ENCODE data around the gene DEGS1.
A peak's percentile ranks its signal among the peaks of the same experiment; 100 is the strongest.

DEGS1 gene

DNA sequence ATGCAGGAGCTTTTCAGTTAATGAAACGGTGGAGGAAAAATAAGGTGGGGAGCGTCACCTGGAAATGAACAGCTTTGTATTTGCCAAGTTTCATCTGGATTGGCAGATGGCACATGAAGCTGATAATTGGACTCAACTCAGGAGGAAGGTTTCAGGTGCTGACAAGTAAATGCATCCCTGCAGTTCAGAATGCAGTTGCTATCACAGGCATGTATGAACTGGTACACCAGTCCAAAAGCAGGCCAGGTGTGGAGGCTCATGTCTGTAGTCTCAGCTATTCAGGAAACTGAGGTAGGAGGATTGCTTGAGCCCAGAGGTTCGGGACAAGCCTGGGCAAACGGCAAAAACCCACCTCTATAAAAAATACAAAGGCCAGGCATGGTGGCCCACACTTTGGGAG is 15.5 kb downstream of the DEGS1 start:
- Histone ChIP-seq H3K4me3 (ENCODE audit: low read depth, low read length) (no peak overlapping the region), H3K4me1 (ENCODE audit: control insufficient read depth, insufficient read depth, low read length) (peaks cover 6% of the 10 kb centered on the region), H3K9me3 (ENCODE audit: control insufficient read depth, insufficient read depth, low read depth, low read length) (no peaks in the 10 kb centered on the region), H3K36me3 (ENCODE audit: control insufficient read depth in 2 of 2, insufficient read depth in 1 of 2, low read length in 2 of 2) (peaks cover 6 to 9% of the 10 kb centered on the region in 2 experiments; a peak in 2 of 3 replicates), H3K27ac (ENCODE audit: extremely low read depth, low read depth, low read length) (no peak overlapping the region)
- POLR2A ChIA-PET: no interaction called here
- TF ChIP-seq ZNF16 (tag by site-specific recombination; IDR thresholded peaks at IDR 0.05; ENCODE audit: low read depth): no peak
- TF ChIP-seq ZSCAN5A (tag by site-specific recombination; IDR thresholded peaks at IDR 0.05): no peak
- CTCF ChIA-PET: no interaction called here

DNA sequence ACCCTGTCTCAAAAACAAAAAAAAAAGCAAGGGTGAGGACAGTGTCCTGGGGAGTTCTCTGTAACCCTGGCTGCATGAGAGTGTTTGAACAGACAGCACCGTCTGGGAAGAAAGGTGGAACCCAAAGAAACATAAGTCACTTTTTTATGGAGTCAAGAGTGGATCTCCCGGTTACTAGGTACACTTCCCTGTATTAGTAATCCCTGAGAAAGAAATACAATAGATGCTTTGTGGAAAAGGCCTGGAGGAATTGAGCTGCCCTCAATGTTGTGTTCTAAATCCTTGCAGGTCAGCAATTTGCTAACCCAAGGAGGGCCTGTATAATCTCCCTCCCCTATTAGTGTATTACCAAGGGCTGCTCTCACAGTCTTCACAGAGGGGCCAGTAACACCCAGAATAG is 16.6 kb downstream of the DEGS1 start:
- CTCF ChIA-PET: interaction anchor here (0.7 kb wide), 1 partner anchor 1244 kb away, joined by 4 read pairs; no protein-coding TSS in a partner anchor
- POLR2A ChIA-PET: interaction anchor here (0.7 kb wide), 1 partner anchor 859 kb away, joined by 4 read pairs; no protein-coding TSS in a partner anchor
- H3K9me3 ChIP-seq (ENCODE audit: control insufficient read depth, insufficient read depth, low read depth, low read length): no peaks in the 10 kb centered on the region
- peaks cover 0 to 2% of the 10 kb centered on the region in 2 experiments; a peak in 2 of 3 replicates for H3K36me3 ChIP-seq (ENCODE audit: control insufficient read depth in 2 of 2, insufficient read depth in 1 of 2, low read length in 2 of 2)
- no peak overlapping the region for H3K27ac ChIP-seq (ENCODE audit: extremely low read depth, low read depth, low read length)
- H3K4me3 ChIP-seq (ENCODE audit: low read depth, low read length): no peak overlapping the region
- peaks cover 17% of the 10 kb centered on the region for H3K4me1 ChIP-seq (ENCODE audit: control insufficient read depth, insufficient read depth, low read length)
- TF ChIP-seq ZBTB6 (tag by site-specific recombination; IDR thresholded peaks at IDR 0.05): peak; percentile 46; the same call in 1 of the 2 replicates
- TF ChIP-seq, protein P1, sequence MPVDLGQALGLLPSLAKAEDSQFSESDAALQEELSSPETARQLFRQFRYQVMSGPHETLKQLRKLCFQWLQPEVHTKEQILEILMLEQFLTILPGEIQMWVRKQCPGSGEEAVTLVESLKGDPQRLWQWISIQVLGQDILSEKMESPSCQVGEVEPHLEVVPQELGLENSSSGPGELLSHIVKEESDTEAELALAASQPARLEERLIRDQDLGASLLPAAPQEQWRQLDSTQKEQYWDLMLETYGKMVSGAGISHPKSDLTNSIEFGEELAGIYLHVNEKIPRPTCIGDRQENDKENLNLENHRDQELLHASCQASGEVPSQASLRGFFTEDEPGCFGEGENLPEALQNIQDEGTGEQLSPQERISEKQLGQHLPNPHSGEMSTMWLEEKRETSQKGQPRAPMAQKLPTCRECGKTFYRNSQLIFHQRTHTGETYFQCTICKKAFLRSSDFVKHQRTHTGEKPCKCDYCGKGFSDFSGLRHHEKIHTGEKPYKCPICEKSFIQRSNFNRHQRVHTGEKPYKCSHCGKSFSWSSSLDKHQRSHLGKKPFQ (tag by site-specific recombination; IDR thresholded peaks at IDR 0.05): no peak

DNA sequence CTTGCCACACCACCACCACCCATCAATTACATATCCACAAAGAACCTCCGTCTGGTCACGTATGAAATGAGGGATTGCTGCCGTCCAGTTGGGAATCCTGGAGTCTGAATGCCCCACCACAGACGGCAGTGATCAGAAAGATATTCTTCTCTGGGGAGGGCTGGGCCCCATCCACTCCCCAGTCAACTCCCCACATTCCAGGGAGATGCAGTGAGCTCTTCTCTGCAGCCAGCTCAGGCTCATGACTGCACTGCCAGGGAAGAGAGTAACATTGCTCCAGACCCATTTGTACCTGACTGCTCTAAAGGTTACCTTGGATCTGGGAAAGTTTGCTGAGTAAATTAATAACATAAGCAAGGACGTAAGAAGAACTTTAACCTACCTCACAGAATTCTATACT is 18.3 kb downstream of the DEGS1 start:
- H3K36me3 ChIP-seq (ENCODE audit: control insufficient read depth in 2 of 2, insufficient read depth in 1 of 2, low read length in 2 of 2): no peaks in the 10 kb centered on the region; a peak in 1 of 3 replicates
- ChIA-PET CTCF (interaction anchor here (0.7 to 1.0 kb wide), 2 partner anchors 8 to 85 kb away, joined by 3 read pairs; no protein-coding TSS in a partner anchor), POLR2A (interaction anchor here (0.6 kb wide), 1 partner anchor 11 kb away, joined by 6 read pairs; no protein-coding TSS in a partner anchor)
- H3K4me3 ChIP-seq (ENCODE audit: low read depth, low read length): no peak overlapping the region
- H3K9me3 ChIP-seq (ENCODE audit: control insufficient read depth, insufficient read depth, low read depth, low read length): no peaks in the 10 kb centered on the region
- no peak overlapping the region for H3K27ac ChIP-seq (ENCODE audit: extremely low read depth, low read depth, low read length)
- TF ChIP-seq ZBTB48 (tag by site-specific recombination; IDR thresholded peaks at IDR 0.05) (no peak), ZNF600 (tag by site-specific recombination; IDR thresholded peaks at IDR 0.05) (peak; percentile 77), WT1 (tag by site-specific recombination; IDR thresholded peaks at IDR 0.05) (peak; percentile 92), ZNF202 (tag by site-specific recombination; IDR thresholded peaks at IDR 0.05; ENCODE audit: borderline replicate concordance) (no peak), ZNF366 (tag by site-specific recombination; conservative IDR thresholded peaks at IDR 0.05) (no peak), SP2 (tag by site-specific recombination; IDR thresholded peaks at IDR 0.05) (no peak), ZNF138 (tag by site-specific recombination; IDR thresholded peaks at IDR 0.05; ENCODE audit: borderline replicate concordance) (no peak), ZFP41 (tag by site-specific recombination; IDR thresholded peaks at IDR 0.05; ENCODE audit: borderline replicate concordance) (no peak)
- H3K4me1 ChIP-seq (ENCODE audit: control insufficient read depth, insufficient read depth, low read length): peaks cover 25% of the 10 kb centered on the region

DNA sequence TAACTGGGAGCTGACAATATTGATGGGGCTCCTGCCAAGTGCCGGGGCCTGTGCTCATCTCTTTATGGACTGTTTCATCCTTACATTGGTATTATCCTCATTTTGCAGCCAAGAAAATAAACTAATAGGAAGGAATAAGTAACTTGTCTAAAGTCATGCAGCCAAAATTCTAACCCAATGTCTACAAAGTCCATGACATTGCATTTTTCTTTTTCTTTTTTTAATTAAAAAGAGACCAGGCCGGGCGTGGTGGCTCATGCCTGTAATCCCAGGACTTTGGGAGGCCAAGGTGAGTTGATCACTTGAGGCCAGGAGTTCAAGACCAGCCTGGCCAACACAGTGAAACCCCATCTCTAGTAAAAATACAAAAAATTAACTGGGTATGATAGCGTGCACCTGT is 18.8 kb downstream of the DEGS1 start:
- Histone ChIP-seq H3K4me3 (ENCODE audit: low read depth, low read length) (no peak overlapping the region), H3K9me3 (ENCODE audit: control insufficient read depth, insufficient read depth, low read depth, low read length) (no peaks in the 10 kb centered on the region), H3K4me1 (ENCODE audit: control insufficient read depth, insufficient read depth, low read length) (peaks cover 25% of the 10 kb centered on the region), H3K27ac (ENCODE audit: extremely low read depth, low read depth, low read length) (no peak overlapping the region), H3K36me3 (ENCODE audit: control insufficient read depth in 2 of 2, insufficient read depth in 1 of 2, low read length in 2 of 2) (no peaks in the 10 kb centered on the region; a peak in 1 of 3 replicates)
- POLR2A ChIA-PET: no interaction called here
- no peak for TF ChIP-seq GLIS1 (tag by site-specific recombination; IDR thresholded peaks at IDR 0.05)
- CTCF ChIA-PET: interaction anchor here (0.6 to 1.0 kb wide), 3 partner anchors 9 to 85 kb away, joined by 3 read pairs; no protein-coding TSS in a partner anchor

Measured in HEK293 (cell line).